GM18508 (cell line): ENCODE measurements around the gene CCDC195.

Source experiments
- ATAC-seq: cut with Tn5 transposase; IDR thresholded peaks from one replicate; pipeline ENCODE4 v1.9.1; 2021; ENCODE audit warnings: moderate number of reproducible peaks; ENCODE audit not compliant: insufficient read depth, unreplicated experiment

The CCDC195 gene

GRCh38 chr2:224716201-224716600 is at the start of gene CCDC195:
CCDC195 (minus strand) TSS chr2:224716365; CDS start chr2:224716365, 0 bp downstream.
- no peak for ATAC-seq

- ATAC-seq: peak; percentile 74
These were observed 48.5 kb upstream of the CCDC195 start for GRCh38 chr2:224764565-224765236.

GRCh38 chr2:224757934-224758548 is 41.9 kb upstream of the CCDC195 start:
- no peak for ATAC-seq

- ATAC-seq: no peak
These were observed 37.8 kb upstream of the CCDC195 start for GRCh38 chr2:224753743-224754540.

- no peak for ATAC-seq
These were observed 36.0 kb upstream of the CCDC195 start for GRCh38 chr2:224751996-224752698.

GRCh38 chr2:224749136-224749535 is 33.0 kb upstream of the CCDC195 start:
- ATAC-seq: no peak

- no peak for ATAC-seq
These were observed 31.6 kb upstream of the CCDC195 start for GRCh38 chr2:224747765-224748164.

GRCh38 chr2:224736227-224736626 is 20.1 kb upstream of the CCDC195 start:
- no peak for ATAC-seq

GRCh38 chr2:224734949-224735348 is 18.8 kb upstream of the CCDC195 start:
- ATAC-seq: no peak

GRCh38 chr2:224731665-224732064 is 15.5 kb upstream of the CCDC195 start:
- ATAC-seq: no peak

GRCh38 chr2:224729435-224729834 is 13.3 kb upstream of the CCDC195 start:
- no peak for ATAC-seq

- no peak for ATAC-seq
These were observed 8.2 kb upstream of the CCDC195 start for GRCh38 chr2:224724331-224724730.

- ATAC-seq: peak; percentile 61
These were observed 7.5 kb upstream of the CCDC195 start for GRCh38 chr2:224723586-224724217.

GRCh38 chr2:224722770-224723169 is 6.6 kb upstream of the CCDC195 start:
- no peak for ATAC-seq

GRCh38 chr2:224722250-224722649 is 6.1 kb upstream of the CCDC195 start:
- no peak for ATAC-seq

GRCh38 chr2:224716921-224717320 is 756 bp upstream of the CCDC195 start:
- ATAC-seq: no peak

- ATAC-seq: no peak
These were observed 4.1 kb downstream of the CCDC195 start for GRCh38 chr2:224711859-224712665.

GRCh38 chr2:224711381-224711780 is 4.8 kb downstream of the CCDC195 start:
- no peak for ATAC-seq

- no peak for ATAC-seq
These were observed 6.9 kb downstream of the CCDC195 start for GRCh38 chr2:224709301-224709700.
